ENCODE measurements around the gene PLAGL1.

- TF ChIP-seq YY1 (IDR thresholded peaks at IDR 0.05; ENCODE audit: insufficient read depth, insufficient read length) (no peak), ZNF274 (IDR thresholded peaks at IDR 0.05; ENCODE audit: low read depth, low read length) (no peak), SUZ12 (IDR thresholded peaks at IDR 0.05; ENCODE audit: extremely low read depth, insufficient read depth, insufficient read length) (no peak)
Measured at GRCh38 chr6:143911028-143911427, 97.0 kb downstream of the PLAGL1 start.

Measured in NT2/D1 (cell line).